Renal pelvis (tissue), 4 donors: Measurements from ENCODE around the gene TMEM59. TPM values are rescaled to one million over a fixed set of nuclear protein-coding genes. Genes with fewer than 3 reads are reported as not detected.

Source experiments
- DNase-seq: peaks from one replicate; pipeline ENCODE4 v3.0.0-alpha.2; 2013
- polyA plus RNA-seq, 3 donors: library from polyadenylated mRNA; unstranded; fragments of 120-200 nt; gene quantifications; one replicate each; pipeline ENCODE4 v1.2.1, GENCODE V29; 2013; ENCODE audit not compliant: insufficient read length in 3 of 3

TMEM59 gene
- polyA plus RNA-seq, 3 donors: 308 to 352 (median 329) TPM

GRCh38 chr1:53992085-53992874, 60.7 kb downstream of the TMEM59 start:
- DNase-seq: no peak

GRCh38 chr1:53987880-53988279, 65.1 kb downstream of the TMEM59 start:
- DNase-seq: no peak

DNA sequence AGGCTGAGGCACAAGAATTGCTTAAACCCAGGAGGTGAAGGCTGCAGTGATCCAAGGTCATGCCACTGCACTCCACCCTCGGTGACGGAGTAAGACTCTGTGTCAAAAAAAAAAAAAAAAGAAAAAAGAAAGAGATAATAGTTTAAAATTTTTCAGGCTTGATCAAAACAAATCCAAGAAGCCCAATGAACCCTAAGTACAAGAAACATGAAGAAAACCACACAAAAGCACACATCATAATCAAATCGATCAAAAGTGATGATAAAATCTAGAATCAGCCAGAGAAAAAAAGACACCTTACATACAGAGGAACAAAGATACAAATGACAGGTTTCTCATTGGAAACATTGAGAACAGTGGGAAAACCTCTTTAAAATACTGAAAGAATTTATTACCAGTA, 66.5 kb downstream of the TMEM59 start:
- no peak for DNase-seq

DNA sequence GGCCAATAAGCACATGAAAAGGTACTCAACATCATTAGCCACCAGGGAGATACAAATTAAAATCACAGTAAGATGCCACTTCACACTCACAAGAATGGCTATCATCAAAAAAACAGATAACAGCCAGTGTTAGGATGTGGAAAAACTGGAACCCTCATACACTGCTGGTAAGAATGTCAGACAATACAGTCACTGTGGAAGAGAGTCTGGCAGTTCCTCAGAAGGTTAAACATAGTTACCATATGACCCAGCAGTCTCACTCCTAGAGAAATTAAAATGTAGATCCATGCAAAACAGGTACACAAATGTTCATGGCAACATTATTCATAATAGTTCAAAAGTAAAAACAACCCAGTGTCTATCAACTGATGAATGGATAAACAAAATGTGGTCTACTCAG, 68.3 kb downstream of the TMEM59 start:
- DNase-seq: no peak

- DNase-seq: peak; percentile 54
Measured at GRCh38 chr1:53982763-53983104, 70.3 kb downstream of the TMEM59 start.

GRCh38 chr1:53982034-53982762, 70.8 kb downstream of the TMEM59 start:
- peak; percentile 45 for DNase-seq

GRCh38 chr1:53981220-53981619, 71.8 kb downstream of the TMEM59 start:
- no peak for DNase-seq

DNA sequence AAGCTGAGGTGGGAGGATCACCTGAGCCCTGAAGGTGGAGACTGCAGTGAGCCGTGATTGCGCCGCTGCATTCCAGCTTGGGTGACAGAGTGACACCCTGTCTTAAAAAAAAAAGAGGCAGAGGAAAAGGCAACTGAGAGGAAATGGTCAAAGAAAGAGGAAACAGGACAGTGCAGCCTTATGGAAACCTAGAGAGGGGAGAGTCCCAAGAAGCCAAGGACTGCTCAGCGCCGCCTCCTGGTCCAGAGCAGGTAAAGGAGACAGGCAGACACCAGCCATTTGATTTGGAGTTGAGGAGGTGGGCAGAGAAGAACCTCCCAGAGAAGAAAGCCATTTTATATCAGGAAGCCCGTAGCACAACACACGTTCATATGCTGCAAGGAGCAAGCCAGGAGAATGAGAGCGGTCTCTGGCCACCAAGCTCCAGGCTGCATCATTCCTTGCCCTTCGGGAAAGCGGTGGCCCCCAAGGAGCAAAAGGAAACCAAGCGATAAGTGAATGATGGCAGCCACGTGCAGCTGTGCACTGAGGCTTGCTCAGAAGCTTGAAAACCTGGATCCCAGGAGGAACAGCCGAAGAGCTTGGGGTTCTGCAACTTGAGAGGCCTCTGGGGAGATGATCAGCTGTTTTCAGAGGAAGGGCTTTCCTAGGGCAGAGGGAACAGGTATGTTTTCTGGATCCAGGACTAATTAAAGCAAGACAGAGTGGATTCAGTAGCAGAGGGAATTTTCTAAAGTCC, 73.1 kb downstream of the TMEM59 start:
- peak; percentile 22 for DNase-seq

Other genes starting within 250 kb of the TMEM59 start
- gene NDC1, start 214.9 kb downstream of the TMEM59 start, polyA plus RNA-seq: 10 to 100 TPM; 27.1 to 29.4 (median 28.4) TPM
- gene YIPF1, start 163.4 kb downstream of the TMEM59 start, polyA plus RNA-seq: 10 to 100 TPM; 30.6 to 36.6 (median 35.5) TPM
- 1 to 10 TPM; 5.4 to 7.1 (median 7.1) TPM for gene DIO1, start 159.0 kb downstream of the TMEM59 start, polyA plus RNA-seq
- gene IFT25, start 107.5 kb downstream of the TMEM59 start, polyA plus RNA-seq: 10 to 100 TPM; 42.1 to 58.2 (median 53.9) TPM
- 10 to 100 TPM; 40.8 to 44.8 (median 42.4) TPM for gene LRRC42, start 106.9 kb downstream of the TMEM59 start, polyA plus RNA-seq
- under 1 TPM in 1 of 3 donors, not detected in 2; 0.07 TPM for gene LDLRAD1, start 35.0 kb downstream of the TMEM59 start, polyA plus RNA-seq
- gene TCEANC2, start 404 bp upstream of the TMEM59 start, polyA plus RNA-seq: 1 to 10 TPM; 7.2 to 10.0 (median 9.2) TPM
- under 1 TPM; 0.06 to 0.12 (median 0.10) TPM for gene CDCP2, start 99.8 kb upstream of the TMEM59 start, polyA plus RNA-seq
- 1 to 10 TPM; 6.3 to 8.8 (median 8.5) TPM for gene CYB5RL, start 146.8 kb upstream of the TMEM59 start, polyA plus RNA-seq
- gene MRPL37, start 147.0 kb upstream of the TMEM59 start, polyA plus RNA-seq: 10 to 100 TPM; 80.0 to 89.0 (median 85.8) TPM